ENCODE results near the gene TNS1. TPM values are rescaled to one million over a fixed set of nuclear protein-coding genes. Genes with fewer than 3 reads are reported as not detected.

Gene TNS1
- total RNA-seq, 1 experiment from 2014 or later = 3.4 TPM

- peaks cover 10% of the 10 kb centered on the region; the same call in 1 of the 2 replicates for H3K27me3 Mint-ChIP-seq (ENCODE audit: low read depth)
- Histone ChIP-seq H3K4me1 (ENCODE audit: insufficient read depth, low read length) (no peaks in the 10 kb centered on the region), H4K5ac (ENCODE audit: insufficient read length, low read depth, low read length) (no peak overlapping the region), H2AFZ (ENCODE audit: low read length) (no peak overlapping the region), H3K79me2 (ENCODE audit: insufficient read depth, low read length) (no peaks in the 10 kb centered on the region), H2BK15ac (ENCODE audit: low read depth, low read length) (no peak overlapping the region), H4K91ac (ENCODE audit: insufficient read length, low read depth, low read length) (no peak overlapping the region), H3K4me2 (ENCODE audit: insufficient read depth, insufficient read length, low read length) (no peak overlapping the region), H3K4ac (ENCODE audit: low read depth, low read length) (no peak overlapping the region), H2BK5ac (ENCODE audit: insufficient read length, low read length) (no peak overlapping the region), H3K23ac (ENCODE audit: insufficient read length, low read depth, low read length) (no peak overlapping the region), H4K20me1 (ENCODE audit: control insufficient read depth, insufficient read depth, insufficient read length) (no peaks in the 10 kb centered on the region), H3K9ac (ENCODE audit: extremely low read depth, insufficient read length, low read length) (no peak overlapping the region), H3K79me1 (ENCODE audit: insufficient read depth, low read depth, low read length, poor library complexity, severe bottlenecking) (no peaks in the 10 kb centered on the region), H3K27me3 (ENCODE audit: insufficient read depth, low read length) (no peaks in the 10 kb centered on the region), H2BK12ac (ENCODE audit: insufficient read length, low read depth, low read length) (no peak overlapping the region), H3T11ph (ENCODE audit: low read length) (no peak overlapping the region), H2BK20ac (ENCODE audit: low read depth, low read length, poor library complexity, severe bottlenecking) (no peak overlapping the region), H3K14ac (ENCODE audit: insufficient read depth, low read length) (no peak overlapping the region), H3K18ac (ENCODE audit: insufficient read length, low read depth, low read length) (no peak overlapping the region), H2AK5ac (ENCODE audit: insufficient read length, low read length) (no peak overlapping the region), H2BK120ac (ENCODE audit: low read depth, low read length, poor library complexity, severe bottlenecking) (no peak overlapping the region), H3K23me2 (ENCODE audit: insufficient read length, low read depth, low read length, poor library complexity, severe bottlenecking) (no peaks in the 10 kb centered on the region), H3K56ac (ENCODE audit: insufficient read length, low read depth, low read length) (no peak overlapping the region), H4K8ac (replicated peaks; ENCODE audit: insufficient read length, low read depth, low read length) (no peak overlapping the region), H3K9me3 (ENCODE audit: control insufficient read depth, low read depth, low read length) (no peaks in the 10 kb centered on the region), H3K27ac (ENCODE audit: insufficient read length, low read depth, low read length) (no peak overlapping the region)
- H3K9me3 Mint-ChIP-seq = no peaks in the 10 kb centered on the region; a peak in 1 of 5 replicates
- H3K36me3 Mint-ChIP-seq (ENCODE audit: insufficient read depth in 1 of 3, low read depth in 3 of 3) = no peaks in the 10 kb centered on the region
- DNase-seq = no peak
- peaks cover 7 to 18% of the 10 kb centered on the region in 2 experiments for H3K4me1 Mint-ChIP-seq
- TF ChIP-seq CTCF (conservative IDR thresholded peaks at IDR 0.05) = no peak
- WGBS (ENCODE audit: extremely low coverage, insufficient read length, low lambda C conversion rate) = no CpG with 5 or more reads among the region's 5 CpGs
- H3K27ac Mint-ChIP-seq = no peak overlapping the region
- H3K4me3 Mint-ChIP-seq = no peak overlapping the region
These were observed 31.6 kb downstream of the TNS1 start for GRCh38 chr2:217971166-217971565.
